ENCODE measurements around the gene CTU1. TPM values are rescaled to one million over a fixed set of nuclear protein-coding genes. Genes with fewer than 3 reads are reported as not detected.

The CTU1 gene
- total RNA-seq, 1 donor: 5.2 TPM

GRCh38 chr19:51078104-51078503, 30.1 kb downstream of the CTU1 start:
- H3K4me3 ChIP-seq (ENCODE audit: low read depth, low read length): no peak overlapping the region
- DNase-seq (ENCODE audit: low read depth): no peak
- no peak for TF ChIP-seq CTCF (IDR thresholded peaks at IDR 0.05; ENCODE audit: insufficient read depth, low read depth, low read length)

- TF ChIP-seq CTCF (IDR thresholded peaks at IDR 0.05; ENCODE audit: insufficient read depth, low read depth, low read length): no peak
- no peak for DNase-seq (ENCODE audit: low read depth)
- no peak overlapping the region for H3K4me3 ChIP-seq (ENCODE audit: low read depth, low read length)
Measured at GRCh38 chr19:51076631-51077213, 31.5 kb downstream of the CTU1 start.

- no peak for TF ChIP-seq CTCF (IDR thresholded peaks at IDR 0.05; ENCODE audit: insufficient read depth, low read depth, low read length)
- no peak for DNase-seq (ENCODE audit: low read depth)
- no peak overlapping the region for H3K4me3 ChIP-seq (ENCODE audit: low read depth, low read length)
Measured at GRCh38 chr19:51075998-51076397, 32.2 kb downstream of the CTU1 start.

DNA sequence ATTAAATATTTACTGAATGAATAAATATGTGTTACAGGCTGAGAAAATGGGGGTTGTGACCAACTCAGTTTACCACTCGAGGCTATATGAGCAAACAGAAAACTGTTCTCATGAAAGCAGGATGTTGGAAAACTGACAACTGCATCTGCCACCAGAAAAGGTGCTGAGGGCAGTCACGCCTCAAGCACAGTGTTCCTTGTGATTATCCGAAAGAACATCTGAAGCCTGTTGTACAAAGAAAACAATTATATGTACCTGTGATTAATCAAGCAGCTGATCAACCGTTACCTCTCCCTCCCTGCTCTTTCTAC, 37.2 kb downstream of the CTU1 start:
- TF ChIP-seq CTCF (IDR thresholded peaks at IDR 0.05; ENCODE audit: insufficient read depth, low read depth, low read length): no peak
- H3K4me3 ChIP-seq (ENCODE audit: low read depth, low read length): no peak overlapping the region
- DNase-seq (ENCODE audit: low read depth): no peak

- H3K4me3 ChIP-seq (ENCODE audit: low read depth, low read length): no peak overlapping the region
- no peak for TF ChIP-seq CTCF (IDR thresholded peaks at IDR 0.05; ENCODE audit: insufficient read depth, low read depth, low read length)
- no peak for DNase-seq (ENCODE audit: low read depth)
Measured at GRCh38 chr19:51070334-51071094, 37.7 kb downstream of the CTU1 start.

- TF ChIP-seq CTCF (IDR thresholded peaks at IDR 0.05; ENCODE audit: insufficient read depth, low read depth, low read length): no peak
- no peak overlapping the region for H3K4me3 ChIP-seq (ENCODE audit: low read depth, low read length)
- DNase-seq (ENCODE audit: low read depth): no peak
Measured at GRCh38 chr19:51066393-51067186, 41.6 kb downstream of the CTU1 start.

Data from fibroblast of villous mesenchyme (primary cell).